Fibroblast of mammary gland (primary cell): ENCODE data around the gene PPP1CC.
A peak's percentile ranks its signal among the peaks of the same experiment; 100 is the strongest.

ENCODE experiments used
- DNase-seq: peaks from one replicate; pipeline ENCODE4 v3.0.0-alpha.2; 2010; ENCODE audit warnings: low read depth
- H3K4me3 ChIP-seq: 2 replicates; pipeline ENCODE4 v1.5.1; 2011; ENCODE audit warnings: low read depth, mild to moderate bottlenecking, low read length, moderate library complexity; ENCODE audit not compliant: control insufficient read depth
- CTCF ChIP-seq: conservative IDR thresholded peaks from 2 replicates; pipeline ENCODE4 v1.5.1; 2011; ENCODE audit warnings: low read depth, low read length, inconsistent platforms; ENCODE audit not compliant: control insufficient read depth, insufficient read depth

The PPP1CC gene

GRCh38 chr12:110742718-110743570 is at the start of gene PPP1CC:
TSS of gene PPP1CC (minus strand) at chr12:110742891. CDS start at chr12:110742707, 184 bp downstream.
- H3K4me3 ChIP-seq, result peak within 1 kb of the TSS; percentile 75
- peak; percentile 87 for DNase-seq
- TF ChIP-seq CTCF, result no peak

DNA sequence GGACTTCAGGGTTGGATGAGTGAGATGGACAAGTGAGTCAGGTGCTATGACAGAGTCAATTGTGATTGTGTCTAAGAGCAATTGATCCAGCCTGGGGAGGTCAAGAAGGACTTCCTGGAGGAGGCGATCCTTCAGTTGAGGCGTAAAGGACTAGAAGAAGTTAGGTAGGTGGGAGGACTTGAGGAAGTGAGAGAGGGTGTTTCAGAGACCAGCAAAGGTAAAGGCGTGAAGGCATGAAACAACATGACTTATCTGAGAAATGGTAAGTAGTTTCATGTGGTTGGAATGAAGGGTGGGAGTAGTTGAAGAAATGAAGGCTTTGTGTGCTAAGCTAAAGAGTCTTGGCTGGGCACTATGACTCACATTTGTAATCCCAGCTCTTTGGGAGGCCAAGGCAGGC is 48.9 kb upstream of the PPP1CC start:
- peak; percentile 5 for DNase-seq
- no peak overlapping the region for H3K4me3 ChIP-seq
- TF ChIP-seq CTCF, result no peak

DNA sequence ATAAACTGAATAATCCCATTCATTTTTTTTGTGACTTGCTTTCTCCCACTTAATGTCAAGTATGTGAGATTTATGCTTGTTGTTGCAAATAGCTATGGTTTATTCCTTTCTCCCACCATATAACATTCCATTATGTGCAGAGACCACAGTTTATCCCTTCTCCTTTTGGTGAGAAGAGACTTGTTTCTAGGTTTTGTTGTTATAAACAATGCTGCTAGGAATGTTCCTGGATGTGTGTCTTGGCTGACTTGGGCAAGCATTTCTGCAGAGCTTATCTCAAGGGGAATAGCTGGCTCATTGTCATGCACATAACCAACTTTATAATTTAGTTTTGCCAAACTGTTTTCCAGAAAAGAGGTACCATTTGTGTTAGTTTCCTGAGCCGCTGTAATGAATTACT is 47.6 kb upstream of the PPP1CC start:
- H3K4me3 ChIP-seq, result no peak overlapping the region
- TF ChIP-seq CTCF, result no peak
- DNase-seq, result peak; percentile 33

GRCh38 chr12:110786012-110786411 is 43.3 kb upstream of the PPP1CC start:
- H3K4me3 ChIP-seq, result no peak overlapping the region
- DNase-seq, result no peak
- no peak for TF ChIP-seq CTCF

DNA sequence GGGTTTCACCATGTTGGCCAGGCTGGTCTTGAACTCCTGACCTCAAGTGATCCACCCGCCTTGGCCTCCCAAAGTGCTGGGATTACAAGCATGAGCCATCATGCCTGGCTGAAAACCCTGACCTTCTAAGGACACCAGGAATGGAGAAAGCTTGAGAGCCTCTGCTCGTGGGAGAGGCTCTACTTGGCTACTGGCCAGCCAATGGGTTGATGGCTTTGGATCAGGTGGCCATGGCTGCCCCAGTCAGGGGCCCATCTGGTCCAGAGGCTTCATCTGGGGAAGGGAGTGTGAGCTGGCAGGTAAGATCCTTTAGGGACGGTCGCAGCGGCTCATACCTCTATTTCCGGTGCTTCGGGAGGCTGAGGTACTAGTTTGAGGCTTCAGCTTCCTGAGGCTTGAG is 42.5 kb upstream of the PPP1CC start:
- no peak for TF ChIP-seq CTCF
- no peak overlapping the region for H3K4me3 ChIP-seq
- DNase-seq, result peak; percentile 10

- no peak for DNase-seq
- no peak for TF ChIP-seq CTCF
- H3K4me3 ChIP-seq, result no peak overlapping the region
Measured at GRCh38 chr12:110782922-110783321, 40.2 kb upstream of the PPP1CC start.
